OCI-LY1 (cell line): ENCODE measurements around the gene SLFN5.
A peak's percentile ranks its signal among the peaks of the same experiment; 100 is the strongest.

Experiments used
- H2AFZ ChIP-seq: fragments of 200-600 bp; sonication (generic), shearing (Covaris generic); 2 replicates; pipeline ENCODE4 v1.6.0; 2014; ENCODE audit warnings: antibody characterized with exemption, mild to moderate bottlenecking, low read length
- H3F3A ChIP-seq: fragments of 200-600 bp; sonication (generic), shearing (Covaris generic); 2 replicates; pipeline ENCODE4 v1.6.0; 2014; ENCODE audit warnings: mild to moderate bottlenecking, antibody characterized with exemption, low read length, moderate library complexity; ENCODE audit not compliant: insufficient read depth
- H3K27ac ChIP-seq: fragments of 200-600 bp; sonication (generic); 2 replicates; pipeline ENCODE4 v1.5.1; 2014; ENCODE audit warnings: low read length, mixed run types, mild to moderate bottlenecking, low read depth; ENCODE audit not compliant: poor library complexity, severe bottlenecking
- H3K27me3 ChIP-seq: fragments of 200-600 bp; sonication (generic); 2 replicates; pipeline ENCODE4 v1.6.0; 2014; ENCODE audit warnings: antibody characterized with exemption, mild to moderate bottlenecking, low read length, moderate library complexity; ENCODE audit not compliant: insufficient read depth
- H3K36me3 ChIP-seq: fragments of 200-600 bp; sonication (generic); 2 replicates; pipeline ENCODE4 v1.6.1; 2014; ENCODE audit warnings: mild to moderate bottlenecking, antibody characterized with exemption, low read length, moderate library complexity, mixed read lengths; ENCODE audit not compliant: insufficient read depth
- H3K4me1 ChIP-seq: fragments of 200-600 bp; sonication (generic); 2 replicates; pipeline ENCODE4 v1.5.1; 2014; ENCODE audit warnings: mild to moderate bottlenecking, low read length, moderate library complexity; ENCODE audit not compliant: insufficient read depth, severe bottlenecking
- H3K4me2 ChIP-seq: fragments of 200-600 bp; sonication (generic), shearing (Covaris generic); 2 replicates; pipeline ENCODE4 v1.6.1; 2014; ENCODE audit warnings: low read length
- H3K4me3 ChIP-seq: fragments of 200-600 bp; sonication (generic); 2 replicates; pipeline ENCODE4 v1.5.1; 2014; ENCODE audit warnings: low read length, low read depth, mild to moderate bottlenecking, mixed read lengths; ENCODE audit not compliant: poor library complexity, severe bottlenecking
- H3K79me2 ChIP-seq: fragments of 200-600 bp; shearing (Covaris generic); 2 replicates; pipeline ENCODE4 v1.6.1; 2016; ENCODE audit warnings: mixed run types, low read length, mixed read lengths; ENCODE audit not compliant: insufficient read depth
- H3K9ac ChIP-seq: fragments of 200-600 bp; sonication (generic), shearing (Covaris generic); 2 replicates; pipeline ENCODE4 v1.6.1; 2014; ENCODE audit warnings: mild to moderate bottlenecking, low read length, mixed read lengths
- H3K9me2 ChIP-seq: fragments of 200-600 bp; sonication (generic), shearing (Covaris generic); 2 replicates; pipeline ENCODE4 v1.6.1; 2014; ENCODE audit warnings: low read depth, mild to moderate bottlenecking, low read length, mixed read lengths
- H3K9me3 ChIP-seq: fragments of 200-600 bp; shearing (Covaris generic); 2 replicates; pipeline ENCODE4 v1.6.1; 2014; ENCODE audit warnings: low read length, mixed read lengths
- H4K20me1 ChIP-seq: fragments of 200-600 bp; sonication (generic), shearing (Covaris generic); 2 replicates; pipeline ENCODE4 v1.6.0; 2016; ENCODE audit warnings: mild to moderate bottlenecking, low read length; ENCODE audit not compliant: insufficient read depth
- EZH2 ChIP-seq: fragments of 200-600 bp; sonication (generic), shearing (Covaris generic); IDR thresholded peaks from 2 replicates; pipeline ENCODE4 v1.8.0; 2017; ENCODE audit warnings: borderline replicate concordance, mixed run types, mild to moderate bottlenecking, antibody characterized with exemption, low read length, moderate library complexity, mixed read lengths
- TF ChIP-seq, protein P1 (sequence below): fragments of 200-600 bp; sonication (generic), shearing (Covaris generic); IDR thresholded peaks from 2 replicates; pipeline ENCODE4 v1.5.1; 2017; ENCODE audit warnings: mild to moderate bottlenecking, antibody characterized with exemption, low read length, moderate library complexity, mixed read lengths

Gene SLFN5

GRCh38 chr17:35312346-35312745, 69.5 kb downstream of the SLFN5 start:
- H3K9me2 ChIP-seq: no peaks in the 10 kb centered on the region
- H3K4me3 ChIP-seq: no peak overlapping the region
- no peaks in the 10 kb centered on the region for H3K36me3 ChIP-seq
- H3K27ac ChIP-seq: no peak overlapping the region
- no peaks in the 10 kb centered on the region for H3F3A ChIP-seq
- H3K9me3 ChIP-seq: no peaks in the 10 kb centered on the region
- no peaks in the 10 kb centered on the region for H3K27me3 ChIP-seq
- H2AFZ ChIP-seq: no peak overlapping the region
- no peak for TF ChIP-seq EZH2
- TF ChIP-seq, protein P1, sequence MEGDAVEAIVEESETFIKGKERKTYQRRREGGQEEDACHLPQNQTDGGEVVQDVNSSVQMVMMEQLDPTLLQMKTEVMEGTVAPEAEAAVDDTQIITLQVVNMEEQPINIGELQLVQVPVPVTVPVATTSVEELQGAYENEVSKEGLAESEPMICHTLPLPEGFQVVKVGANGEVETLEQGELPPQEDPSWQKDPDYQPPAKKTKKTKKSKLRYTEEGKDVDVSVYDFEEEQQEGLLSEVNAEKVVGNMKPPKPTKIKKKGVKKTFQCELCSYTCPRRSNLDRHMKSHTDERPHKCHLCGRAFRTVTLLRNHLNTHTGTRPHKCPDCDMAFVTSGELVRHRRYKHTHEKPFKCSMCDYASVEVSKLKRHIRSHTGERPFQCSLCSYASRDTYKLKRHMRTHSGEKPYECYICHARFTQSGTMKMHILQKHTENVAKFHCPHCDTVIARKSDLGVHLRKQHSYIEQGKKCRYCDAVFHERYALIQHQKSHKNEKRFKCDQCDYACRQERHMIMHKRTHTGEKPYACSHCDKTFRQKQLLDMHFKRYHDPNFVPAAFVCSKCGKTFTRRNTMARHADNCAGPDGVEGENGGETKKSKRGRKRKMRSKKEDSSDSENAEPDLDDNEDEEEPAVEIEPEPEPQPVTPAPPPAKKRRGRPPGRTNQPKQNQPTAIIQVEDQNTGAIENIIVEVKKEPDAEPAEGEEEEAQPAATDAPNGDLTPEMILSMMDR: no peak
- no peak overlapping the region for H3K4me2 ChIP-seq
- no peaks in the 10 kb centered on the region for H3K79me2 ChIP-seq
- no peaks in the 10 kb centered on the region for H4K20me1 ChIP-seq
- no peaks in the 10 kb centered on the region for H3K4me1 ChIP-seq
- H3K9ac ChIP-seq: no peak overlapping the region

DNA sequence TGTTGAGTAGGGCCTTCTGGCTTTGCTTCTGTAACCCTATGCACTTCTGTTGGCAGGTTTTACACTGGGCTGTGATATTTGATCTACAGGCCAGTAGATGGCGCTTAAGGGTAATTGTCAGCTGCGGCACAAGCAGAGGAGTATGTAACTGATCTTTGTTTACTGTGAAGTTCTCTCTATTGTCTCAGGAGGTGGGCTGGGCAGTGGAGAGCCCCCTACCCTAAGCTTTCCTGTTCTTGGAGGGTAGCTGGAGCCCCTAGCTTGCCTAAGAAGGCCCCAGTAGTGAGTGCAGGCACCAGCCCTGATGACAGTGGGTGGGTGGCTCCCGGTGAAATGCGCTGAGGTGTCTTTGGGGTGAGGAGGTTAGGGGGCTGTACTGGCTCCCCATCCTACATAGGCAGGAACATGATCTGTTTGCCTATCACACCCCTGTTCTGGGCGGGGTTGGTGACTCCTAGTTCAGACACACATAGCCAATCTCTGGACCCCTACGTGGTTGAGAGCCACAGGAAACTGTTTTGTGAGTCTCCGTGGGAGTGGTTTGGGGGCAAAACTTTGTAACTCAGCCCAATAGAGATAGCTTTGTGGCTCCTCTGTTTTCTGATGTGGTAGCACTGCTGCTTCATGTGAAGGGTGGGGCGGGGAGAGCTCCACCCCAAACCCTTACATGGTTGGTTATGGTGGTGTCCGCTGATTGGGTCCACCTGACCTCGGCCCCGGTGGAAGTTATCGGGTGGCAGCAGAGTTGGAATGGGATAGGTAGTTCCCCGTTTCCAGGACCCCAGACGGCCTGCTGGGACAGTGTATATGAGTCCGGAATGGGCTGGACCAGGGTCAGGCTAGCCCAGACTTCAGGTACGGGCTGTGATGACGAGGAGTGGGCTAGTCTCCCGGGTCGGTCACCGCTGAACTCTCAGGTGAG, 70.2 kb downstream of the SLFN5 start:
- Histone ChIP-seq H3K9me2 (no peaks in the 10 kb centered on the region), H3K27ac (no peak overlapping the region), H3K4me3 (no peak overlapping the region), H3K36me3 (no peaks in the 10 kb centered on the region), H3K27me3 (no peaks in the 10 kb centered on the region), H3K4me1 (no peaks in the 10 kb centered on the region), H2AFZ (no peak overlapping the region), H3F3A (no peaks in the 10 kb centered on the region), H3K9me3 (no peaks in the 10 kb centered on the region), H3K79me2 (no peaks in the 10 kb centered on the region), H3K4me2 (no peak overlapping the region), H3K9ac (no peak overlapping the region), H4K20me1 (no peaks in the 10 kb centered on the region)
- TF ChIP-seq EZH2: no peak
- TF ChIP-seq, protein P1: peak; percentile 85

DNA sequence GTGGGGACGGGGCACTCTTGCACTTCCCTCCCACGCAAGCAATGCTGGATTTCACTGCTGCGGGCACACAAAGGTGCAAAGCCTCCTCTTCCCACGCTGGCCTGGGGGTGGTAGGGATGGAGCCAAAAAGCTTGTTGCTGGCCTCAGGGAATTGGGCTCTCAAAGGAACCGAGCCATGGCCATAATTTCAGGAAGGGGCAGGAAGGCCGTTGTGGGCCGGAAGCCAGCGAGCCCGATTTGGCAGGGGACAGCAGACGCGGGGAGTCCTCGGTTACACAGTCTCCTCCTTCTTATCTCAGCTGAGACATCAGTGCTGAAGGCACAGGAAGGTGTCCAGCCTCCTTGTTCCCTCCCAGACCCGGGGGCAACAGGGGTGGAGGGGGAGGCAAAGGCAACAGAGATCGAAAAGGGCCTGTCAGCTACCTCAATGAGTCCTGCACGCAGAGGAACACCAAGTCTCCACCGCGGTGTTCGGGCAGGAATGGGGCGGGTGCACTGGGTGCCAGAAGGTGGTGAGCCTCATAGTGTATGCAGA, 71.1 kb downstream of the SLFN5 start:
- Histone ChIP-seq H3K36me3 (no peaks in the 10 kb centered on the region), H3K4me3 (no peak overlapping the region), H3K4me2 (no peak overlapping the region), H3K9me2 (no peaks in the 10 kb centered on the region), H3K79me2 (no peaks in the 10 kb centered on the region), H3K9ac (no peak overlapping the region), H3K9me3 (no peaks in the 10 kb centered on the region), H3K4me1 (no peaks in the 10 kb centered on the region), H3F3A (no peaks in the 10 kb centered on the region), H2AFZ (no peak overlapping the region), H3K27ac (no peak overlapping the region), H4K20me1 (no peaks in the 10 kb centered on the region), H3K27me3 (no peaks in the 10 kb centered on the region)
- TF ChIP-seq EZH2: no peak
- TF ChIP-seq, protein P1: no peak
